Activated T-helper 9 cell treated with anti-CD3 and anti-CD28 coated beads, Interleukin-2, amount 50 U/mL, for 16 hours (primary cell): ENCODE measurements around the gene ADIRF.
"Not testable (repeated sequence)": the region's sequence is repeated elsewhere in the genome, so short reads cannot be mapped to it uniquely, and the experiment has no call there.

ENCODE experiments used
- DNase-seq: peaks from one replicate; pipeline ENCODE4 v3.0.0-alpha.2; 2020; ENCODE audit warnings: low read depth

Gene ADIRF

DNA sequence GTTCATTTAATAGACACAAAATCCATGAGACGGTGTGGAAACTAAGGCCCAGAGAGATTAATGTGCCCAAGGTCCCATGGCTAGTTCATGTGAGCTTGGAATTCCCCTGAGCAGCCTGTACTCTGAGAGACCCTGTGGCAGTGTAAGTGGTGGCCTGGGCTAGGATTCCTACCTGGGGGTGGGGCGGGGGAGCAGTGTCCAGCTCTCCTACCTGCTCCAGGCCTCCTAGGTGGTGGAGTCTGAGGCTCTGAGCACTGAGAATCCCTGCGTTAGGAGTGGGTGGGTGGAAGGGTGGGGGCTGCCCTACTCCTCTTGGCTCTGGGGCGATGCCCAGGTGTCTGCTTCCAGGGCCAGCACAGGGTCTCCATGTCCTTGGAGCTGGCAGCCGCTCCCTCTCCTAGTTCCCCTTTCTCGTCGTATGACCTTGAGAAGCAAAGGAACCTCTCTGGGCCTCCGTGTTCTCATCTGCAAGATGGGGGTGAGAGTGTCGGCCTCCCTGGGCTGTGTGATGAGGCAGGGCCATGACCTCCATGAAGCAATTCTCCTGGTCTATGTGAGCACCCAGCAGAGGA lies 7.3 kb upstream of the ADIRF start:
- no peak for DNase-seq

DNA sequence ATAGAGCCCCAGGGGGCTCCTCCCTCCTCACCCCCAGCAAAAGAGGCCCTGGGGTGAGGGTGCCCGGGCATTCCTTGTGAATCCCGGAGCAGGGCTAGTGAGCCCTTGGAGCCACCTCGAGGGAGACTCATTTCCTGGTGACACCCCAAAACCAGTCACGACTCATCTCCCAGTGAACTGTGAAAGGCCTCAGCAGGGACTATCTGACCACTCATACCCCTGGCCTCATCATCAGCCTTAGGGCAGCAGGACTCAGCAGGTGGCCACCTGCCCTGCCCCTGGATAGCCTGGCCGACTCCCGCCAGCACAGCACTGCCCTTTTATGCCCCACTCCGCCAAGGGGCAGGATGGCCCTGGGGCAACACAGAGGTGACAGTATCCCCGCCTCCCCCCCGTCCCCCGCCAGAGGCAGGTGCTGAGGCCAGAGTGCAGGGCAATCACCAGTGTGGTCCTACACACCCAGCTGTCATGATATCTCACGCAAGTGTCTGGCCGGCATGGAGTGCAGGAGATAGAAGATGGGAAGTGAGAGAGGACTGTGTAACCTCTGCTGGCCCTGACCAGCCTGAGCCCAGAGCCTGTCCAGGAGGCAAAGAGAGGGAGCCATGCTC lies 6.7 kb upstream of the ADIRF start:
- DNase-seq: no peak

DNA sequence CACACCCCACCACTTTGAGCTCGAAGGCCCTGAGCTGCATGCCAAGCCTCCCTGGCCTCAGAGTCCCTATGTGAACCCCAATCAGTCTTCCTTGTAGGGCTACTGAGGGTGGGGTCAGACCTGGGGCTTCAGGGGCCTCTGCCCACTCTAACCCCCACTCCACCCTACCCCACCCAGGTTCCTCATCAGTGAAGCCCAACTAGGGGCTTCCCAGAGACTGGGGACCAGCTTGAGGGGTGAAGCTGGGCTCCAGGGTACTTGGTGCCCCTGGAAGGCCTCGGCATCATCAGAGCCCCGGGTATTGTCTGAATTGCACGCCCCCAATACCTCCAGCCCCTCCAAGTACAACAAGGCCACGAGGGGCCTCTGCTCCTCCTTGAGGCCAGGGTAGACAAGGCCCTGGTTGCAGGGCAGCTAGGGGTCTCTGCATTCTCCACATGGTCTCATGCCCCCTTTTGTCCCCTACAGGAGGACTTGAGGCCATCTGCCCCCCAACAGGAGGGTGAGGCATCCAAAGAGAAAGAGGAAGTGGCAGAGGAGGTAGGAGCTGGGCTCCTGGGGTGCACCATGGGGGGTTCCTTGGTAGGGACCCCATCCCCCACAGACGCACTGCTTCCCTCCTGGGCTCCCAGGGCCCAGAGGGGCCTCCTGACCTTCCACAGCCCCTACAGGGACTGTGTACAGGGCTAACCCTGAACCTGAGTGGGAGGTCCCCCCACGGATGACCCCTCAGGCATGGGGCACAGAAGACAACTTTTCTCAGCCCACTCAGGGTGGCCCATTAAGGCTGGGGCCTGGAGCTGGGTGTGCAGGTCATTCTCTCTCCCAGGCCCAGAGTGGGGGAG lies 5.9 kb upstream of the ADIRF start:
- DNase-seq: no peak

DNA sequence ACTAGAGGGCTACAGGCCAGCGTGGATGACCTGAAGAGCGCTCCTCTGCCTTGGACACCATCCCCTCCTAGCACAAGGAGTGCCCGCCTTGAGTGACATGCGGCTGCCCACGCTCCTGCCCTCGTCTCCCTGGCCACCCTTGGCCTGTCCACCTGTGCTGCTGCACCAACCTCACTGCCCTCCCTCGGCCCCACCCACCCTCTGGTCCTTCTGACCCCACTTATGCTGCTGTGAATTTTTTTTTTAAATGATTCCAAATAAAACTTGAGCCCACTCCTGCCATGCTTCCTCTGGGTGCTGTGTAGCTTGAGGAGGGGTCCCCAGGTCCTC lies 5.3 kb upstream of the ADIRF start:
- DNase-seq: no peak

DNA sequence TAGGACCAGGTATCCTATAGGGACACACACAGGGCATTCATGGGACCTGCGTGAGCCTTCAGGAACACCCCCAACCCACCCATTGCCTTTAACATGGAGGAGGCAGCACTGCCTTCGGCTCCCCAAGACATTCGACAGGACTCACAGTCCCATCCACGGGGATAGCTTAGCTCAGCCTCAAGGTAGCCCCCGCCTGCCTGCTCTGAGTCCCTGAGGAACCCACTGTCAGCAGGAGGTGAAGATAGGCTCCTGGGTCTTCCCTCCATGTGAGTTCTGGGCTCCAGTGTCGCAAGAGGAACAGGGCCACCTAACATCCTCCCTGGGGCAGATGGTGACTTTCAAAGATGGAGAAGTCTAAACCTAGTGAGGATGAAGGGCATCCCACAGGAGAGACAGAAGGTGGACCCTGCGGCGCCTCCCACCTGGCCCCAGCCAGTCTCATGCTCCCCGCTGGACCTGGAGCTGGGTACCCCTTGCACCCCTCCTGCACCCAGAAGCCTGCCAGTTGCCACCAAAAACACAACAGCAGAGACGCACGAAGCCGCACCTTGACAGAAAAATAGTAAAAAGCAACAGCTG lies 4.9 kb upstream of the ADIRF start:
- no peak for DNase-seq

DNA sequence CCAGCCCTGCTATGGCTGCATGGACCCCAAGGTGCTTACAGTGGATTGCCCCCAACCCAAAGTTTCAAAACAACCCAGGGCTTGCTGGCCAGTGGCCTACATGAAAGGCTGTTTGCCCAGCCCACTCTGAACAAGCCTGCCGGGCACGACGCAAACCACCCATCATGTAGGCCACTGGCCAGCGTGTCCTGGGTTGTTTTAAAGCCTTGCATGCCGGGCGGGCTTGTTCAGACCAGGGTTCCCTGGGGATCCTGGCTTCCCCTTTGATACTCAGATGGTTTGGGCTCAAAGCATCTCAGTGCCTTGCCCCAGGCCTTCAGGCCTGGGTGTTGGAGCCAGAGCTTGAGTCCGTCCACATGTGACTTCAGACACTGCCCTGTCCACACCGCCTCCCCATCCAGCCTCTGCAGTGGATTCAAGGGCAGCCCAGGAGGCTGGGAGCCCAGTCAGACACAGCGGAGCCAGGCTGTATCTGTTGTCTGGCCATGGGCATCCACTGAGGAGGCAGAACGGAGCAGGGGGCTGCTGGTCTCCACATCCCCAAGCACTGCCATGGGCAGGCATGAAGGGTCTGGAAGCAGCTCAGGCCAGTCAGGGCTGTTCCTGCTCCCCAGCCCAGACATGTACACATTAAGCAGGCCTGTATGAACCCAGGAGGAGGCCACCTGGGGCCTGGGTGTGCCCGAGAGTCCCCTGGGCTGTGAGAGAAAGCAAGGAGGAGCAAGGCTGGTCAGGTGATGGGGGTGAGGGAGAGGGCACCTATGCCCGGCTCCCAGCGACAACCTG lies 4.0 kb upstream of the ADIRF start:
- DNase-seq: no peak

DNA sequence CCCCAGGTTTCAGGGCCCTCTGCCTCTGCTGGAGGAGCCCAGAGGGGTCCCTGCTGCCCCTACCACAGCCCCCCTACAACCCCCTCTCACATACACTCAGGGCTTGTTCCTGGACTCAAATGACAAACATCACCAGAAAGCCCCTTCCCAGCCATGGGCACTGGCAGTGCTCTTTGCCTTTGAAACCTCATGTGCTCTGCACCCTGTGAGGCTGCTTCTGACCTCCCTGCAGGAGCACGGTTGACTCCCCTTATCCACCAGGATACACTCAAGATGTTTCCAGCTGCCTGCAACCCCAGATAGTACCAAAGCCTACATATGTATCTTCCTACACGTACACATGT lies 3.5 kb upstream of the ADIRF start:
- no peak for DNase-seq

DNA sequence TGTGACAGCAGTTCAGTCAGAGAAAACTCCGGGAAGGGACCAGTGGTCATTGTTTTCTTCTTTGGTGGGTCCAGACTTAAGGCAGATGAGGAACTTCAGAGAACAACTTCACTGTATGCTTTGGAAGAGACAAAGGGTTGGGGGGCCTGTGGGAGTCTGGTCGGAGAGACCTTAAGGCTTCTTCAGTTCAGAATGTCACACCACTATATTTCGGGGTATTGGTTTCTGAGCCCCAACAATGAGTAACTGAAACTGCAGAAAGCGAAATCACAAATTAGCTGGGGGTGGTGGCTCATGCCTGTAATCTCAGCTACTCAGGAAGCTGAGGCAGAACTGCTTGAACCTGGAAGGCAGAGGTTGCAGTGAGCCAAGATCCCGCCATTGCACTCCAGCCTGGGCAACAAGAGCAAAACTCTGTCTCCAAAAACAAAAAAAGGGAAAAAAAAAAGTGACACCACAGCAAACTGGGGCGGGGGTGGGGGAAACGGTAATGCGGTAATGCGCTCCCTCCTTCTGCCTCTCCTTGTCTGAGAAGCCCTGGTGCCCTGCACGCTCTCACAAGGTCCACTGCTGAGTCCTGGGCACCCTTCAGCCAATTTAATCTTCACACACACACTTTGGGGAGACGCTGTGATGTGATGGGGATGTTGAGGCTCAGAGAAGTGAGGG lies 2.2 kb upstream of the ADIRF start:
- DNase-seq: no peak

DNA sequence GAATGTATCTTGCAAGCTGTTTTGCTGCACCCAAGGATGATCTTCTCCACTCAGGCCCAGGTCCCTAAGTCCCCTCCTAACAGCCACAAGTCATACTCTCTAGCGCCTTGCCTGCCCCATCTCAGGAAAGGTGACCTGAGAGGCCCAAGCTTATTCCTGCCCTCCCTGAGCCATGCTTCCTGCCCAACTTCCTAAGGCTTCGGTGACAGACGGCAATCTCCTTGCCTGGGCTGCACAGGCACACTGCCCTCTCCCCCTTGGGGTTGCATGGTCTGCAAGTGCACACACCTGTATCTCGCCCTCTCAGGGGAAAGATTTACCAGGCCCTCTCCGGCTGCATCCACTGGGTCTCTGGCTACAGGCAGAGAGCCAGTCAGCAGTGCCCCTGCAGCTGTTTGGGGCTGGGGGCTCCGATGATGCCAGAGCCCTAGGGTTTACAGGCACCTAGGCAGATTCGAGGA lies 771 bp upstream of the ADIRF start:
- DNase-seq: no peak

DNA sequence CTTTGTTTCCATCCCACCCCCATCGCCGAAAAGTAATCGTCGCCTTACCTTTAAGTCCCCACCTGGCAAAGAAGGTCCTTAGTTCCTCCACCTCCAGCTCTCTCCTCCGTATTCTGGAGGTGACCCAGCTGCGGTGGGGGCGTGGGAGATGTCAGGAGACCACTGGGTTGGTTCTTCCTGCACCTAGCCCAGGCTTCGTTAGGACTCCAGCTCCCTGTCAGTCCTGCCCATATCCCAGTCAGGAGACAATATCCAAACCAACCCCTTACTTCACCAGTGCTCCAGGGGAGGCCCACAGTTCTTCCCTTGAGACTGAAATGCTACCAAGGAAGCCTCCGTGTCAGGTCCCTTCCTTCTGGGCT lies 693 bp downstream of the ADIRF start:
- DNase-seq: no peak

DNA sequence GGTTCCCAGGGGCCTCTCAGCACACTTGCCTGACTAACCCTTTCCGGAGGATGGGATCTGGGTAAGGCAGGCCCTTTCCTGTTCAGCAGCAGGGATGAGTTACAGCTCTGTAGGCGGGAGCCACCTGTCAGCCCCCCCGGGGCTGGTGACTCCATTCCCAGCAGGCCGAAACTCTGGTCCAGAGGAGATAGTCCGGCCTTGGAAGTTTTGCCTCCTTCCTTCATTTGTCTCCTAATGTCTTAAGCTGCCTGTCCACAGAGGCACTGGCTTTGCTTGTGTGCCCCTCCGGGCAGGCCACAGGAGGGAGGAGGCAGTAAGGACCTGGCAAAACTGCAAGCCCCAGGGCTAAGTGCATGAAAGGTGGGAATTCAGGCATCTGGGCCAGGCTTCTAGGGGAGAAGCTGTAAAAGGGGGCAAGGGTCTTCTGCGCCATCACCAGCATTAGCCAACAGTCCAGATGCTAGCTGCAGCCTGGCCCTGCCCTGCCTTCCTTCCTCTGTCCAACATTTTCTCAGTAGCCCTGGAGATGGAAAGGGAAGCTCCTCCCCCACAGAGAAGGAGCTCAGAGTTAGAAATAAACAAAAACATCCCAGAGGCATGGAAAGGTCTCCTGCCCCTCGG lies 1.2 kb downstream of the ADIRF start:
- no peak for DNase-seq

DNA sequence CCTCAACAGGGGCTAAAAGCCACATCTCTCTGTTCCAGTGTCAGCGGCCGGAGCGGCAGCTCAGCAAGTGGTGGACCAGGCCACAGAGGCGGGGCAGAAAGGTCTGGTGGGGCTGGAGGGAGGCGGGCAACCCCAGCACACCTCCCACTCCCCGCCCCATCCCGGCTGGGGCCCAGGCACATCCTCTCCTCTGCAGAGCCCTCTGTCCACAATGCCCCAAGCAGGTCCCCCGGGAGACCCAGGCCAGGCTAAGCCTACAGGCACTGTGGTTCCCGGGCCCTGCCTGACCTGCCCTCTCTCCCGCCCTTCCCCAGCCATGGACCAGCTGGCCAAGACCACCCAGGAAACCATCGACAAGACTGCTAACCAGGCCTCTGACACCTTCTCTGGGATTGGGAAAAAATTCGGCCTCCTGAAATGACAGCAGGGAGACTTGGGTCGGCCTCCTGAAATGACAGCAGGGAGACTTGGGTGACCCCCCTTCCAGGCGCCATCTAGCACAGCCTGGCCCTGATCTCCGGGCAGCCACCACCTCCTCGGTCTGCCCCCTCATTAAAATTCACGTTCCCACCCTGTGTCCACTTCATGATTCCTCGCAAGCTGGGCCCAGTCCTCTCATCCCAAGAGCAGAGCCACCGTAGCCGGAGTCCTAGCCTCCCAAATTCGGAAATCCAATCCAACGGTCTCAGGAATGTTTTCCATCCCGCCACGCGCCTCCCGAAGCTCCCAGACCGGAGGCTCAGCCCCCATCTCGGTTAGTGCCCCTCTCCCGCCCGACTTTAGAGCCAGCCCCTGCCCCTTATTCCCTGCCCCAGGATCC lies 2.1 kb downstream of the ADIRF start:
- no peak for DNase-seq

DNA sequence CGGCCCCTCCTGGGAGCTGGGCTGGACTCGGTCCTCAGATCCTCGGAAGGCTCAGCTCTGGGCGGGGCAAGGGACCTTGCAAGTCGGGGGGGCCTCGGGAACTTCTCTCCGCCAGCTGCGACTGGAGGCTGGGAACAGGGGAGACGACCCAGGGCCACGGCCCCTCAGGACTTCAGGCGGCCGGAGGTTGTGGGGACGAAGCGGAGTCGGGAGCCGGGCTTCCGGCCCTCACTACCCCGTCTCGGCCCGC lies 2.6 kb downstream of the ADIRF start:
- DNase-seq: no peak

DNA sequence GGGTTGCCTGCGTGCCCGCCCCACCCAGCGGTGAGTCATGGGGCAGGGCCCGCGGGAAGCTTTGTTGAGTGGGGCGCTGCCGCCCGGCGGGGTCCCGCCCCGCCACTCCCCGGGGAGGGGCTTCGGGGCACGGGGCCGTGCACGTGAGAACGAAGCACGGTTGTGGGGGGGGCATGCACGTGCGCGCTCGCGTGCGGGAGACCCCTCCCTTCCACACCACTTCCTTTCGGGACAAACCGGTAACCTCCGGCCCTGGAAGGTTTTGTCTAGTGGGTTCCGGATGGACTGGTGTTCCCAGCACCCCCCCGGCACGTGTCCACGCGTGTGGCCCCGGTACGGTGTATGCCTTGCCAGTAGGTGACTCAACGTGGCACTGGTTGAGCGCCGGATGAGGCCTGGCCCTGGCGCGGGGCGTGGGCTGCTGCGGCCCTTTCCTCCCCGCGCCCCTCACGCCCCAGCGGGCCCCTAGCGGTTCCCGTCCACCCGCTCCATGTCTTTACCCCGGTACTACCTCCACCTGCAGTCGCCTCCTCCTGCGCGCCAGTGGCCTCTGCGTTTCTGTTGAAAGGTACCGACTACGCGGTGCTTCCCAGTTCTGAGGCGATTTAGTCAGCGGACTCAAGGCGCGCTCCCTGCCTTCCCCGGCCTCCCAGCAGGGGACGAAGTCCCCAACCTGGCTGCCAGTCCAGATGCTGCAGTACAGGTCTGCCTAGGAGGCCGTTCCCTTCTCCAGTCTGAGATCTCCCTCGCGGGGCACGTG lies 3.1 kb downstream of the ADIRF start:
- DNase-seq: peak; percentile 83

DNA sequence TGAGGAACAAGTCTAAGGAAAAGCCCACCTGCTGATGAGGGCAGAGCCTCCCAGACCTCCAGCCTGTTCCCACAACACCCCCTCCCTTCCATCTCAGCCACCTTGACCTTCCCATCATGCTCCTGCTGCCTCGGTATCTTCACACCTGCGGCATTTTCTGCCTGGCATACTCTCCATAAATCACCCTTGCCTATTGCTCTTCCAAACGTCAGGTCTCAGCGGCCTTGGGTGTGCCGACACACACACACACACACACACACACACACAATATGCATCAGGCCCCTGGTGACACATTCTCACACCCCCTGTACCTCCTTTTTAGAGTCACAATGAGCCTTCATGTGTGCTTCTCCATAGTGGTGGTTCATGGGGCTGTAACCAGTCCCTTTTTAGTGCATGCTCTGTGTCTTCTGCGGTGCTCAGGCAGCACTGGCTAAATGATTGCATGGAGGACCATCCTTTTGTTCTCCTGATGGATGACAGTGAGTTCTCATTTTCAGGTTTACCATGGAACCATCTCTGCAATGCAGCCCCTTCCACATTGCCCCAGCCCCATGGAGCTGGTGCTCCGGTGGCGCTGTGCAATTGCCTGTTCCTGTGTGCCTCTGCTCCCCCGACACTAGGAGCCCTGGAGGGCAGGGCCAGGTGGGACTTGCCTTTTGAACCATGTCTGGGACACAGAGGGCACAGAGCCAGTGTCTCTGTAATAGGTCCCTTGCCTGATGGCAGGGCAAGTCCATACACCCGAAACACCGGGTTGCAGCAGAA lies 4.5 kb downstream of the ADIRF start:
- DNase-seq: no peak

DNA sequence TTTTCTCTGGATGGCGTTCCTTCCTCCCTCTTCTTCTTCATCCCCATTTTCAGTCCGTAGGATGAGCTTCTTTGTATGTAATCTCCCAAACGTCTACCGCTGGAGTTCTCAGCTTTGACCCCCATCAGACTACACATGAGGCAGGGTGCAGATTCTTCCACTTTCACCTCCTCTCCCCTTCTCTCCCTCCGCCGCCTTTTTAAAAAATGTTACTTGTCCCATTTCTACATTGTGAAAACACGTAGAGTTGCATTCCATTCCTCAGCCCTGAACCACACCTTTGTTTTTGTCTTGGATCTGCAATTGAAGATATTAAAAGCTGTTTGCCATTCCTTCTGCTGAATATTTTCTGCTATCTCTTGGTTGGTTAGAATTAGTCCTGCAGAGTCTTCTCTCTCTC lies 6.2 kb downstream of the ADIRF start:
- no peak for DNase-seq

DNA sequence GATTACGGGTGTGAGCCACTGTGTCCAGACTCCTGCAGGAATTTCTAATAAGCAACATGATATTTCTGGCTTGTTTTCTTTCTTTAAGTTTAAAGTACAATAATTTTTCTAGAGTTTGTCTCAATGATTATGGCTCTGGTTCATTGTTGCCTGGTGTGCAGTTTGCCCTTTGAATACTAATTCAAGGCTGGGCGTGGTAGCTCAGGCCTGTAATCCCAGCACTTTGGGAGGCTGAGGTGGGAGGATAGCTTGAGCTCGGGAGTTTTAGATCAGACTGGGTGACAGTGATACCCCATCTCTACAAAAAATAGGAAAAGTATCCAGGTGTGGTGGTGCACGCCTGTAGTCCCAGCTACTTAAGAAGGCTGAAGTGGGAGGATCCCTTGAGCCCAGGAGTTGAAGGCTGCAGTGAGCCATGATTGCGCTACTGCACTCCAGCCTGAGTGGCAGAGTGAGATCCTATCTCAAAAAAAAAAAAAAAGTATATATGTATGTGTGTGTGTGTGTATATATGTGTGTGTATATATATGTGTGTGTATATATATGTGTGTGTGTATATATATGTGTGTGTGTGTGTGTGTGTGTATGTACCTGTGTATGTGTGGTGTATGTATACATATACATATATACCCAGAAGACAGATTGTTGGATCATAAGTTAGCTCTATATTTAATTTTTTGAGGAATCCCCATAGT lies 8.2 kb downstream of the ADIRF start:
- DNase-seq: no peak

DNA sequence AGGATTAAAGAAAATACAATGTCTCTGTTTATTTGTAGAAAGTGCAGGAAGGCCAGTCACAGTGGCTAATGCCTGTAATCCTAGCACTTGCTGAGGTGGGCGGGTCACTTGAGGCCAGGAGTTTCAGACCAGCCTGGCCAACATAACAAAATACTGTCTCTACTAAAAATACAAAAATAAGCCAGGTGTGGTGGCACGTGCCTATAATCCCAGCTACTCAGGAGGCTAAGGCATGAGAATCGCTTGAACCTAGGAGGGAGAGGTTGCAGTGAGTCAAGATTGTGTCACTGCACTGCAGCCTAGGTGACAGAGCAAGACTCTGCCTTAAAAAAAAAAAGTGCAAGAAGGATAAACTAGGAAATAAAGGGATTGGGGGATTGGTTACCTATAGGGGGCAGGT lies 10.2 kb downstream of the ADIRF start:
- not testable (repeated sequence) for DNase-seq

DNA sequence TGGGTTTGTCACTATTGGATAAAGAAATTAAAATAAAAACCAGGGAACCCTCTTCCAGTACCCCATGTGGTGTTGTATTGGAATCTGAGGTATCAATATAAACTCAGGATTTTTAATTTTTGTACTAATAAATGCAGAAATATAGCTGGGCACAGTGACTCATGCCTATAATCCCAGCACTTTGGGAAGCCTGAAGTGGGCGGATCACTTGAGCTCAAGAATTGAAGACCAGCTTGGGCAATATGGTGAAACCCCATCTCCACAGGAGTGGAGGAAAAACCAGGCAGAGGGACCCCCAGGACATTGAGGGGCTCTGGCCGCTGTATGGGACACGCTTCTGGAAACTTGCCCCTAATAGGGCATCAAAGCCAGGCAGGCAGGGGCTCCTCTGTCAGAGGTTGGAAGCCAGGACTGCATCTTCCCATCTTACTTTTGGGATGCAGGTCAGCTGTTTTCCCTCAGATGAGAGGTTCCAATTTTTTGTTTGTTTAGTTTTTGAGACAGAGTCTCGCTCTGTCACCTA lies 11.1 kb downstream of the ADIRF start:
- no peak for DNase-seq
